ENCODE results near the gene ALKBH4. TPM values are rescaled to one million over a fixed set of nuclear protein-coding genes. Genes with fewer than 3 reads are reported as not detected.
"Not testable (repeated sequence)": the region's sequence is repeated elsewhere in the genome, so short reads cannot be mapped to it uniquely, and the experiment has no call there.

Gene ALKBH4
- total and polyA plus RNA-seq, 2 donors from 2014 or later, result 14.0 to 15.4 TPM

DNA sequence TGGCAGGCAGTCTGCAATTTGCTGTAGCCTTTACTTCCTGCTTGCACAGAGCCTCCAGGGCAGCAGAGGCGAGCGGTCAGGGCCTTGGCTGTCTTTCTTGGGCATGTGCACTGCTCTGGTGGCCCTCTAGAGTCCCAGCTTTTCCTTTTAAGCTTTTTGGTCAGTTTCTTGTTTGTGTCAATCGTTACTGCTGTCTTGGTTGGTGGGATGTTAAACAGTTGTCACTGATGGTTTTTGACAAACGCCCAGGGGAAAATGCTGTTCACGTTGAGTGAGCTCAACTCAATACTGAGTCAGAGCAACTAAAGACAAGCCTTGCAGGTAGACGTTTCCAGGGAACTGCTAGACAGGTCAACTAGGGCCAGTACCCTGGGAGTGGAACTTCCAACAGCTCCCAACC lies 54.5 kb downstream of the ALKBH4 start:
- Histone ChIP-seq H3K4me3 (ENCODE audit: low read length in 3 of 3) (no peak overlapping the region), H3K4me1 (ENCODE audit: control insufficient read depth in 2 of 3, insufficient read depth in 2 of 3, low read depth in 1 of 3, low read length in 3 of 3) (peaks cover 0 to 4% (median 0%) of the 10 kb centered on the region in 3 donors), H3K9me3 (ENCODE audit: control insufficient read depth in 2 of 3, insufficient read depth in 1 of 3, low read length in 3 of 3) (no peaks in the 10 kb centered on the region), H3K36me3 (ENCODE audit: control insufficient read depth in 2 of 3, insufficient read depth in 3 of 3, low read length in 3 of 3) (peaks cover 14 to 58% (median 35%) of the 10 kb centered on the region in 3 donors), H3K9ac (ENCODE audit: low read length in 3 of 3) (no peak overlapping the region), H3K27ac (ENCODE audit: low read depth in 2 of 2, low read length in 2 of 2) (no peak overlapping the region), H3K27me3 (ENCODE audit: control insufficient read depth, insufficient read depth, low read length) (no peaks in the 10 kb centered on the region)
- TF ChIP-seq, protein P1, sequence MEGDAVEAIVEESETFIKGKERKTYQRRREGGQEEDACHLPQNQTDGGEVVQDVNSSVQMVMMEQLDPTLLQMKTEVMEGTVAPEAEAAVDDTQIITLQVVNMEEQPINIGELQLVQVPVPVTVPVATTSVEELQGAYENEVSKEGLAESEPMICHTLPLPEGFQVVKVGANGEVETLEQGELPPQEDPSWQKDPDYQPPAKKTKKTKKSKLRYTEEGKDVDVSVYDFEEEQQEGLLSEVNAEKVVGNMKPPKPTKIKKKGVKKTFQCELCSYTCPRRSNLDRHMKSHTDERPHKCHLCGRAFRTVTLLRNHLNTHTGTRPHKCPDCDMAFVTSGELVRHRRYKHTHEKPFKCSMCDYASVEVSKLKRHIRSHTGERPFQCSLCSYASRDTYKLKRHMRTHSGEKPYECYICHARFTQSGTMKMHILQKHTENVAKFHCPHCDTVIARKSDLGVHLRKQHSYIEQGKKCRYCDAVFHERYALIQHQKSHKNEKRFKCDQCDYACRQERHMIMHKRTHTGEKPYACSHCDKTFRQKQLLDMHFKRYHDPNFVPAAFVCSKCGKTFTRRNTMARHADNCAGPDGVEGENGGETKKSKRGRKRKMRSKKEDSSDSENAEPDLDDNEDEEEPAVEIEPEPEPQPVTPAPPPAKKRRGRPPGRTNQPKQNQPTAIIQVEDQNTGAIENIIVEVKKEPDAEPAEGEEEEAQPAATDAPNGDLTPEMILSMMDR (IDR thresholded peaks at IDR 0.05; ENCODE audit: borderline replicate concordance, extremely low read depth, insufficient read depth), result no peak
- DNase-seq, result no peak
- intact Hi-C loops (cut with DNase I), result no loop called here
- FAIRE-seq, result no peak

DNA sequence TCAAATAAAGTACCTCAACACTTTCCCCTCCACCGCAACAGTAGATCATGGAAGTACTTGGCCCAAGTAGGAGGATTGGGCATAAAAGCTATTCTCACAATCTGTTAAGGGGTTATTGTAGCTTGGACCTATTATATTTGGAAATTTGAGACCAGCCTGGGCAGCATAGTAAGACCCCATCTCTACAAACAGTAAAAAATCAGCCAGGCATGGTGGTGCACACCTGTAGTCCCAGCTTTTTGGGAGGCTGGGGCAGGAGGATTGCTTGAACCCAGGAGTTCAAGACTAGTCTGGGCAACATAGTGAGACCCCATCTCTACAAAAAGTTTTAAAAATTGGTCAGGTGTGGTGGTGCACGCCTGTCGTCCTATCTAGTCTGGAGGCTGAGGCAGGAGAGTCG lies 55.3 kb downstream of the ALKBH4 start:
- Histone ChIP-seq H3K9ac (ENCODE audit: low read length in 3 of 3) (no peak overlapping the region), H3K4me3 (ENCODE audit: low read length in 3 of 3) (no peak overlapping the region), H3K36me3 (ENCODE audit: control insufficient read depth in 2 of 3, insufficient read depth in 3 of 3, low read length in 3 of 3) (peaks cover 12 to 58% (median 35%) of the 10 kb centered on the region in 3 donors), H3K27ac (ENCODE audit: low read depth in 2 of 2, low read length in 2 of 2) (no peak overlapping the region), H3K4me1 (ENCODE audit: control insufficient read depth in 2 of 3, insufficient read depth in 2 of 3, low read depth in 1 of 3, low read length in 3 of 3) (peaks cover 0 to 4% (median 0%) of the 10 kb centered on the region in 3 donors), H3K9me3 (ENCODE audit: control insufficient read depth in 2 of 3, insufficient read depth in 1 of 3, low read length in 3 of 3) (no peaks in the 10 kb centered on the region), H3K27me3 (ENCODE audit: control insufficient read depth, insufficient read depth, low read length) (no peaks in the 10 kb centered on the region)
- no peak for DNase-seq
- no peak for FAIRE-seq
- intact Hi-C loops (cut with DNase I), result no loop called here
- TF ChIP-seq, protein P1 (IDR thresholded peaks at IDR 0.05; ENCODE audit: borderline replicate concordance, extremely low read depth, insufficient read depth), result no peak

DNA sequence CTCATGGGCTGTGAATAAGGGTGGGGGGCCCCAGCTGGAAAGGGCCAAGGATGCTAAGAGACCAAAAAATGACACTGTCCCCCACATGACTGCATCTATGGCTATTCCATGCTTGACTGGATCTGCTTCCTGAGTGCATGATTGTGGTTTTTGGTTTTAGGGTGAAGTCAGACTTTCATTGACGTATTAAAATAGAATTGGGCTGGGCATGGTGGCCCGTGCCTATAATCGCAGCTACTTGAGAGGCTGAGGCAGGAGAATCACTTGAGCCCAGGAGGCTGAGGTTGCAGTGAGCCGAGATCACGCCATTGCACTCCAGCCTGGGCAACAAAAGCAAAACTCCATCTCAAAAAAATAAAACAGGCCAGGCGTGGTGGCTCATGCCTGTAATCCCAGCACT lies 56.1 kb downstream of the ALKBH4 start:
- DNase-seq; H3K27ac ChIP-seq (ENCODE audit: low read depth in 2 of 2, low read length in 2 of 2); intact Hi-C loops (cut with DNase I); H3K9ac ChIP-seq (ENCODE audit: low read length in 3 of 3); H3K4me3 ChIP-seq (ENCODE audit: low read length in 3 of 3); H3K27me3 ChIP-seq (ENCODE audit: control insufficient read depth, insufficient read depth, low read length); H3K9me3 ChIP-seq (ENCODE audit: control insufficient read depth in 2 of 3, insufficient read depth in 1 of 3, low read length in 3 of 3); FAIRE-seq; H3K4me1 ChIP-seq (ENCODE audit: control insufficient read depth in 2 of 3, insufficient read depth in 2 of 3, low read depth in 1 of 3, low read length in 3 of 3): not testable (repeated sequence)
- H3K36me3 ChIP-seq (ENCODE audit: control insufficient read depth in 2 of 3, insufficient read depth in 3 of 3, low read length in 3 of 3), result peaks cover 12 to 66% (median 40%) of the 10 kb centered on the region in 3 donors

DNA sequence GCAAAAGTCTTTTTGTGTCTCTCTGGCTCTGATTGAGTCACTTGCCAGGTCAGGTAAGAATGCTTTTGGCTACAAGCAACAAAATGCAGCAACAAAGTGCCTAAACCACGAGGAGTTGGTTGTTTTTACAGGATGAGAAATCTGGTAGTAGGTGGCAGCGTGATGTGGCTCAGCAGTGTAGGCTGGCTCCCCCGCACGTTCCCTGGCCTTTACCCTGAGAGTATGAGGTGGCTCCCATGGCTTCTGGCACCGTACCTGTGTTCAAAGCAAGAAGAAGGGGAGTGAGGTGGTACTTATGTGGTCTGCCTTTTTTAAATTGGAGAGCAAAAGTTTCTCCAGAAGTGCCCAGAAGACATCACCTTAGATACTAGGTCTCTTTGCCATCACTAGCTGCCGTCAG lies 56.8 kb downstream of the ALKBH4 start:
- intact Hi-C loops (cut with DNase I), result no loop called here
- H3K9ac ChIP-seq (ENCODE audit: low read length in 3 of 3), result no peak overlapping the region
- H3K27me3 ChIP-seq (ENCODE audit: control insufficient read depth, insufficient read depth, low read length), result no peaks in the 10 kb centered on the region
- no peak for FAIRE-seq
- no peak overlapping the region for H3K27ac ChIP-seq (ENCODE audit: low read depth in 2 of 2, low read length in 2 of 2)
- peaks cover 12 to 68% (median 38%) of the 10 kb centered on the region in 3 donors for H3K36me3 ChIP-seq (ENCODE audit: control insufficient read depth in 2 of 3, insufficient read depth in 3 of 3, low read length in 3 of 3)
- no peak for DNase-seq
- H3K4me1 ChIP-seq (ENCODE audit: control insufficient read depth in 2 of 3, insufficient read depth in 2 of 3, low read depth in 1 of 3, low read length in 3 of 3), result peaks cover 0 to 2% (median 0%) of the 10 kb centered on the region in 3 donors
- TF ChIP-seq, protein P1 (IDR thresholded peaks at IDR 0.05; ENCODE audit: borderline replicate concordance, extremely low read depth, insufficient read depth), result no peak
- no peak overlapping the region for H3K4me3 ChIP-seq (ENCODE audit: low read length in 3 of 3)
- H3K9me3 ChIP-seq (ENCODE audit: control insufficient read depth in 2 of 3, insufficient read depth in 1 of 3, low read length in 3 of 3), result no peaks in the 10 kb centered on the region

Small RNA genes lying within 50 kb of the gene (microRNA-seq; reads per million reads assigned to microRNA genes)
- not detected for gene MIR4467
- gene MIR5090, result not detected

Other genes with a start within 250 kb of the ALKBH4 start
- 11.0 TPM for gene SH2B2, start 178.0 kb downstream of the ALKBH4 start, total RNA-seq
- 4.5 TPM for gene SH2B2, start 178.0 kb downstream of the ALKBH4 start, polyA plus RNA-seq (ENCODE audit: insufficient read depth, low read depth, low replicate concordance)
- not detected for gene SPDYE6, start 108.4 kb downstream of the ALKBH4 start, total RNA-seq
- not detected for gene SPDYE6, start 108.4 kb downstream of the ALKBH4 start, polyA plus RNA-seq (ENCODE audit: insufficient read depth, low read depth, low replicate concordance)
- gene PRKRIP1, start 68.5 kb downstream of the ALKBH4 start, total RNA-seq, result 25.9 TPM
- gene PRKRIP1, start 68.5 kb downstream of the ALKBH4 start, polyA plus RNA-seq (ENCODE audit: insufficient read depth, low read depth, low replicate concordance), result 20.8 TPM
- 45.6 TPM for gene ORAI2, start 31.3 kb downstream of the ALKBH4 start, total RNA-seq
- 13.8 TPM for gene ORAI2, start 31.3 kb downstream of the ALKBH4 start, polyA plus RNA-seq (ENCODE audit: insufficient read depth, low read depth, low replicate concordance)
- gene LRWD1, start 121 bp upstream of the ALKBH4 start, total RNA-seq, result 14.1 TPM
- 14.0 TPM for gene LRWD1, start 121 bp upstream of the ALKBH4 start, polyA plus RNA-seq (ENCODE audit: insufficient read depth, low read depth, low replicate concordance)
- gene POLR2J, start 14.1 kb upstream of the ALKBH4 start, total RNA-seq, result 42.0 TPM
- 117 TPM for gene POLR2J, start 14.1 kb upstream of the ALKBH4 start, polyA plus RNA-seq (ENCODE audit: insufficient read depth, low read depth, low replicate concordance)
- gene RASA4B, start 52.9 kb upstream of the ALKBH4 start, total RNA-seq, result 22.5 TPM
- 24.0 TPM for gene RASA4B, start 52.9 kb upstream of the ALKBH4 start, polyA plus RNA-seq (ENCODE audit: insufficient read depth, low read depth, low replicate concordance)
- 21.6 TPM for gene UPK3BL2, start 78.8 kb upstream of the ALKBH4 start, total RNA-seq
- gene UPK3BL2, start 78.8 kb upstream of the ALKBH4 start, polyA plus RNA-seq (ENCODE audit: insufficient read depth, low read depth, low replicate concordance), result 6.8 TPM
- 0.50 TPM for gene SPDYE2, start 86.4 kb upstream of the ALKBH4 start, total RNA-seq
- not detected for gene SPDYE2, start 86.4 kb upstream of the ALKBH4 start, polyA plus RNA-seq (ENCODE audit: insufficient read depth, low read depth, low replicate concordance)
- 48.0 TPM for gene POLR2J3, start 107.7 kb upstream of the ALKBH4 start, total RNA-seq
- 70.8 TPM for gene POLR2J3, start 107.7 kb upstream of the ALKBH4 start, polyA plus RNA-seq (ENCODE audit: insufficient read depth, low read depth, low replicate concordance)
- gene RASA4, start 151.9 kb upstream of the ALKBH4 start, total RNA-seq, result 63.3 TPM
- gene RASA4, start 151.9 kb upstream of the ALKBH4 start, polyA plus RNA-seq (ENCODE audit: insufficient read depth, low read depth, low replicate concordance), result 47.0 TPM
- 23.9 TPM for gene UPK3BL1, start 177.9 kb upstream of the ALKBH4 start, total RNA-seq
- 44.5 TPM for gene UPK3BL1, start 177.9 kb upstream of the ALKBH4 start, polyA plus RNA-seq (ENCODE audit: insufficient read depth, low read depth, low replicate concordance)
- not detected for gene SPDYE2B, start 185.5 kb upstream of the ALKBH4 start, total RNA-seq
- gene SPDYE2B, start 185.5 kb upstream of the ALKBH4 start, polyA plus RNA-seq (ENCODE audit: insufficient read depth, low read depth, low replicate concordance), result not detected
- gene POLR2J2, start 206.8 kb upstream of the ALKBH4 start, total RNA-seq, result 10.5 TPM
- gene POLR2J2, start 206.8 kb upstream of the ALKBH4 start, polyA plus RNA-seq (ENCODE audit: insufficient read depth, low read depth, low replicate concordance), result 0.62 TPM

All from kidney (tissue), 14 donors.